HepG2 (cell line): ENCODE measurements around the gene SMIM8. TPM values are rescaled to one million over a fixed set of nuclear protein-coding genes. Genes with fewer than 3 reads are reported as not detected.

Source experiments
- ARHGAP35 ChIP-seq: sonication (generic); formaldehyde crosslinking; IDR thresholded peaks from 2 replicates; pipeline ENCODE4 v1.9.0; 2022; ENCODE audit warnings: mild to moderate bottlenecking, inconsistent platforms, moderate library complexity, missing genetic modification reagents, borderline replicate concordance
- FOXC1 ChIP-seq: sonication (generic); formaldehyde crosslinking; IDR thresholded peaks from 2 replicates; pipeline ENCODE4 v1.8.0; 2022; ENCODE audit warnings: mild to moderate bottlenecking, missing genetic modification reagents, borderline replicate concordance
- HCFC1 ChIP-seq: fragments of 150-350 bp; IDR thresholded peaks from 2 replicates; pipeline ENCODE4 v1.6.1; 2014; ENCODE audit warnings: low read depth, low read length
- LBX2 ChIP-seq: sonication (generic); formaldehyde crosslinking; IDR thresholded peaks from 2 replicates; pipeline ENCODE4 v1.5.0; 2020; ENCODE audit warnings: missing genetic modification reagents, mild to moderate bottlenecking, borderline replicate concordance
- MYNN ChIP-seq: sonication (generic); formaldehyde crosslinking; IDR thresholded peaks from 2 replicates; pipeline ENCODE4 v1.4.0; 2020; ENCODE audit warnings: mild to moderate bottlenecking, low read depth, missing genetic modification reagents
- PHF21A ChIP-seq: sonication (generic); formaldehyde crosslinking; IDR thresholded peaks from 2 replicates; pipeline ENCODE4 v1.5.0; 2020; ENCODE audit warnings: mild to moderate bottlenecking, missing genetic modification reagents
- SP1 ChIP-seq, 2 experiments: fragments of 450-650 bp in 1 of 2; sonication (generic) in 1 of 2; formaldehyde crosslinking in 1 of 2; IDR thresholded peaks; 2 replicates each; pipeline versions ENCODE4 v1.4.0 to v1.6.1; 2016 to 2020; ENCODE audit warnings: missing genetic modification reagents in 1 of 2
- ZBTB25 ChIP-seq: IDR thresholded peaks from 2 replicates; pipeline ENCODE4 v1.6.1; 2018; ENCODE audit warnings: missing genetic modification reagents
- ZNF318 ChIP-seq: sonication (generic); formaldehyde crosslinking; IDR thresholded peaks from 2 replicates; pipeline ENCODE4 v1.4.0; 2020; ENCODE audit warnings: mild to moderate bottlenecking, missing genetic modification reagents
- ZNF44 ChIP-seq: sonication (generic); formaldehyde crosslinking; IDR thresholded peaks from 2 replicates; pipeline ENCODE4 v1.5.1; 2020; ENCODE audit warnings: mild to moderate bottlenecking, missing genetic modification reagents
- ZNF512B ChIP-seq: sonication (generic); formaldehyde crosslinking; IDR thresholded peaks from 2 replicates; pipeline ENCODE4 v1.5.1; 2020; ENCODE audit warnings: missing genetic modification reagents, mild to moderate bottlenecking, borderline replicate concordance
- ZNF749 ChIP-seq: sonication (generic); formaldehyde crosslinking; IDR thresholded peaks from 2 replicates; pipeline ENCODE4 v1.8.0; 2022; ENCODE audit warnings: mild to moderate bottlenecking, missing genetic modification reagents, moderate library complexity, borderline replicate concordance
- ZNF777 ChIP-seq: sonication (generic); formaldehyde crosslinking; IDR thresholded peaks from 2 replicates; pipeline ENCODE4 v1.4.0; 2020; ENCODE audit warnings: missing genetic modification reagents
- polyA plus RNA-seq, 8 experiments: library from polyadenylated mRNA; depleted of rRNA in 3 of 8; stranded (reverse) in 7 of 8; unstranded in 1 of 8; fragments of >200 nt; fragmentation: Illumina TruSeq in 4 of 8; extraction: Trizol in 4 of 8; gene quantifications; 2 replicates each; pipeline versions ENCODE4 v1.2.1 to v1.2.3, GENCODE V29; 2011 to 2016; ENCODE audit warnings: low read depth in 4 of 8, missing spikeins in 1 of 8, mixed read lengths in 1 of 8; ENCODE audit not compliant: insufficient read depth in 1 of 8
- total RNA-seq, 5 experiments: library from RNA; depleted of rRNA; stranded (reverse); fragments of >200 nt; fragmentation: Illumina TruSeq; extraction: Trizol; gene quantifications; 2 replicates each; pipeline ENCODE4 v1.2.3, GENCODE V29; 2016; ENCODE audit warnings: low read depth in 1 of 5

Gene SMIM8
- total and polyA plus RNA-seq, 2 of the 13 experiments (the other 11 are each of a cell fraction or from before 2014, with no cell fraction given), result 4.8 to 10.0 TPM

- TF ChIP-seq ZNF44 (CRISPR knock-in tag) (0 out of 2 replicates have a peak, but pooled peaks have one; percentile 63), MYNN (CRISPR knock-in tag) (no peak), HCFC1 (no peak; the same call in 1 of the 2 replicates), PHF21A (CRISPR knock-in tag) (0 out of 2 replicates have a peak, but pooled peaks have one; percentile 61), ZNF318 (CRISPR knock-in tag) (no peak), ZNF749 (CRISPR knock-in tag) (peak; percentile 26; the same call in 1 of the 2 replicates), ZNF512B (CRISPR knock-in tag) (no peak), FOXC1 (CRISPR knock-in tag) (peak; percentile 64; the same call in 1 of the 2 replicates), ARHGAP35 (CRISPR knock-in tag) (peak; percentile 47; the same call in 1 of the 2 replicates), SP1 (IDR thresholded peaks at IDR 0.05) (no peak), SP1 (CRISPR knock-in tag; IDR thresholded peaks at IDR 0.05) (peak; percentile 91), ZNF777 (CRISPR knock-in tag) (peak; percentile 58; the same call in 1 of the 2 replicates), LBX2 (CRISPR knock-in tag) (no peak), ZBTB25 (CRISPR knock-in tag) (0 out of 2 replicates have a peak, but pooled peaks have one; percentile 68)
Observed at GRCh38 chr6:87322304-87323212, at the start of gene SMIM8 (continued).
